Duodenal mucosa (tissue), 2 donors: ENCODE data around the gene TNS3.
"Not testable (repeated sequence)": the region's sequence is repeated elsewhere in the genome, so short reads cannot be mapped to it uniquely, and the experiment has no call there.

Experiments used
- H3K27ac ChIP-seq: one replicate; pipeline ENCODE4 v1.7.0; 2013; ENCODE audit warnings: low read depth, low read length
- H3K27me3 ChIP-seq, 2 donors: one replicate each; pipeline ENCODE4 v1.7.0; 2013; ENCODE audit warnings: low read length in 2 of 2, control low read depth in 1 of 2; ENCODE audit not compliant: insufficient read depth in 2 of 2, control insufficient read depth in 1 of 2
- H3K36me3 ChIP-seq, 2 donors: one replicate each; pipeline ENCODE4 v1.7.0; 2013; ENCODE audit warnings: low read length in 2 of 2, control low read depth in 1 of 2; ENCODE audit not compliant: insufficient read depth in 2 of 2, control insufficient read depth in 1 of 2
- H3K4me1 ChIP-seq, 2 donors: one replicate each; pipeline ENCODE4 v1.7.0; 2013; ENCODE audit warnings: low read length in 2 of 2, control low read depth in 1 of 2; ENCODE audit not compliant: insufficient read depth in 2 of 2, control insufficient read depth in 1 of 2
- H3K4me3 ChIP-seq, 2 donors: one replicate each; pipeline ENCODE4 v1.7.0; 2013; ENCODE audit warnings: low read length in 2 of 2, low read depth in 1 of 2
- H3K9ac ChIP-seq, 2 donors: one replicate each; pipeline ENCODE4 v1.7.0; 2013; ENCODE audit warnings: low read length in 2 of 2, low read depth in 1 of 2
- H3K9me3 ChIP-seq, 2 donors: one replicate each; pipeline ENCODE4 v1.7.0; 2013; ENCODE audit warnings: low read length in 2 of 2, control low read depth in 1 of 2; ENCODE audit not compliant: control insufficient read depth in 1 of 2

Gene TNS3

GRCh38 chr7:47441048-47441447 is 140.9 kb downstream of the TNS3 start:
- not testable (repeated sequence) for H3K9me3 ChIP-seq, H3K4me3 ChIP-seq, H3K9ac ChIP-seq, H3K27me3 ChIP-seq, H3K27ac ChIP-seq
- Histone ChIP-seq H3K36me3 (peaks cover 14 to 32% of the 10 kb centered on the region in 2 donors), H3K4me1 (peaks cover 28 to 41% of the 10 kb centered on the region in 2 donors)

DNA sequence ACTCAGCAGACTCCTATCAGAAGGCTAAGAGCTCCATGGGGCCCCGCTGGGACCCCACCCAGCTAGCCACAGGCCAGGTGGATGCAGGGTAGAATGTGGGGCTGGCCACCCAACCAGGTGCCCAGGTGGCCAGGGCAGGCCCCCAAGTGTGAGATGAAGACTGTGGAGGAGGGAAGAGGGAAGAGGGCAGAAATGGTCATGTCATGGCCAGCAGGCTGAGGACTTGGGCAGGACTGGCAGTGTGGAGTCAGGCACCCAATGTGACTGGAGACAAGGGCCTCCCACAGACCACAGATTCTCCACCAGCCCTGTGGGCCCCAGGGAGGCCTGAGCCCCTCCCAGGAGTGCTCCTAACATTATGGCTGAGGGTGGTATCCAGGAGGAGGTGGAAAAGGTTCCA is 141.6 kb downstream of the TNS3 start:
- Histone ChIP-seq H3K9me3 (no peaks in the 10 kb centered on the region), H3K4me3 (no peak overlapping the region), H3K36me3 (peaks cover 14 to 36% of the 10 kb centered on the region in 2 donors), H3K27me3 (no peaks in the 10 kb centered on the region), H3K4me1 (peaks cover 23 to 41% of the 10 kb centered on the region in 2 donors), H3K9ac (no peak overlapping the region), H3K27ac (no peak overlapping the region)

DNA sequence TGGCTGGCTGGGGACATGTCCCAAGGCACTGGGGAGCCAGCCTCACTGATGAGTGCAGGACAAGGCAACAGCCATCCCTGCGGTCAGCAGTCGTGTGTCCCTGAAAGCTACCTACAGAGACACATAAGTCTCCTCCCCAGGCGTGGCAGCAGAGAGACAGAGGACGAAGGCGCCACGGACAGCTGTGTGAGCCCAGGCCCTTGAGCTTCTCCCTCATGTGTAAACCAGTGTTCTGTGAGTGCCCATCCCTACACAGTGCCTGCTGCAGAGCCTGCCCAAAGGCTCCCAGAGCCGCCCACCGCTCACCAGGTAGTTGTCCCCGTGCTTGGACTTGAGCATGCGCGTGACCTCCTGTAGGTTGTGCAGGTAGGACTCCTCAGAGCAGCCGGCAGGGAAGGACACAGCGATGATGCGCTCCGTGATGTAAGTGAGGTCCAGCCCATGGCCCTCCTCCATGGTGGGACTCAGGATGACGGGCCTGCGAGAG is 142.7 kb downstream of the TNS3 start:
- Histone ChIP-seq H3K27me3 (no peaks in the 10 kb centered on the region), H3K27ac (no peak overlapping the region), H3K9me3 (no peaks in the 10 kb centered on the region), H3K4me1 (peaks cover 17 to 31% of the 10 kb centered on the region in 2 donors), H3K4me3 (no peak overlapping the region), H3K9ac (no peak overlapping the region), H3K36me3 (peaks cover 23 to 46% of the 10 kb centered on the region in 2 donors)

DNA sequence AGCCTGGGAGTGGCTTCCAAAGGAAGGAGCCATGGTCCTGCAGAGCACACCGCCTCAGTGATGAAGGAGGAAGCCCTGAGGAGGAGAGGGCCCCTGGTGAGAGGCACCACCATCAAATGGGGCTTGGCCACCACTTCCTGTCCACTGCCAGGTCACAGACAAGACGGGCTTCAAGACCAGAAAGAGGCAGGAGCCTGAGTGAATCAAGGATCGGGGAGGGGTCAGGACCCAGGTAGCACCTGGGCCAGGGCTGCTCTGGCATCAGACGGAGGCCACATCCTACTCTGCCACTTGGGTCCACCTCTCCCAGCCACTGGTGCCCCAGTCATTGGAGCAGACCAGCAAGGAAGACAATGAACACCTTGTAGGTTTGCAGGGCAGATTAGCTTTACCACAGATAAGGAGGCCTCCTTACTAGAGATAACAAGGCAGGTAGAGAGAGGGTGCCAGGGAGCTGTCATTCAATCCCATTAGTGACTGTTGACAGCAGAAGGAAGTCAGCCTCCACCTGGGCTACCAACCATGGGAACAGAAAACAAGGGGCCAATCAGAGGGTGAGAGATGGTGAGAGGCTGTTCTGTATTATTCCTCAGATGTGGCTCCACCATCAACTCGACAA is 143.4 kb downstream of the TNS3 start:
- Histone ChIP-seq H3K27ac (no peak overlapping the region), H3K9ac (no peak overlapping the region), H3K36me3 (peaks cover 23 to 53% of the 10 kb centered on the region in 2 donors), H3K9me3 (no peaks in the 10 kb centered on the region), H3K27me3 (no peaks in the 10 kb centered on the region), H3K4me1 (peaks cover 17 to 31% of the 10 kb centered on the region in 2 donors), H3K4me3 (no peak overlapping the region)

GRCh38 chr7:47435889-47436312 is 146.0 kb downstream of the TNS3 start:
- no peaks in the 10 kb centered on the region for H3K27me3 ChIP-seq
- peaks cover 13 to 17% of the 10 kb centered on the region in 2 donors for H3K4me1 ChIP-seq
- no peak overlapping the region for H3K27ac ChIP-seq
- H3K36me3 ChIP-seq = peaks cover 23 to 59% of the 10 kb centered on the region in 2 donors
- H3K9me3 ChIP-seq = no peaks in the 10 kb centered on the region
- no peak overlapping the region for H3K9ac ChIP-seq
- H3K4me3 ChIP-seq = no peak overlapping the region

DNA sequence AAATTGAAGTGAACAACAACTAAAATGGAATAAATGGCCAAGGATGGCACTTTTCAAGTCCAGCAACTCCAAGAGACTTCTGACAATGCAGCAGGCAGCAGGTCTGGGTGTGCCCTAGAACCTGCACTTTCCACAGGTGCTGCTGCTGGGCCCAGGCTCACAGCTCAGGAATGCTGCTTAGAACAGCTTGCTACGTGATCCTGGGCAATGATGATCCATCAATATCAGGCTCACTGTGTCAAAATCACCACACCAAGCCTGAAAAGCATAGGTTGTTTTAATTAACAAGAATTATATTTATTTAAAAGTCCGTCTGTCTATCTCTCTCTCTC is 148.4 kb downstream of the TNS3 start:
- peaks cover 2 to 8% of the 10 kb centered on the region in 2 donors for H3K4me1 ChIP-seq
- no peak overlapping the region for H3K9ac ChIP-seq
- H3K9me3 ChIP-seq = no peaks in the 10 kb centered on the region
- H3K27ac ChIP-seq = no peak overlapping the region
- no peaks in the 10 kb centered on the region for H3K27me3 ChIP-seq
- H3K36me3 ChIP-seq = peaks cover 15 to 47% of the 10 kb centered on the region in 2 donors
- H3K4me3 ChIP-seq = no peak overlapping the region

- Histone ChIP-seq H3K27ac (no peak overlapping the region), H3K4me3 (no peak overlapping the region)
These were observed 149.0 kb downstream of the TNS3 start for GRCh38 chr7:47432671-47433563.

DNA sequence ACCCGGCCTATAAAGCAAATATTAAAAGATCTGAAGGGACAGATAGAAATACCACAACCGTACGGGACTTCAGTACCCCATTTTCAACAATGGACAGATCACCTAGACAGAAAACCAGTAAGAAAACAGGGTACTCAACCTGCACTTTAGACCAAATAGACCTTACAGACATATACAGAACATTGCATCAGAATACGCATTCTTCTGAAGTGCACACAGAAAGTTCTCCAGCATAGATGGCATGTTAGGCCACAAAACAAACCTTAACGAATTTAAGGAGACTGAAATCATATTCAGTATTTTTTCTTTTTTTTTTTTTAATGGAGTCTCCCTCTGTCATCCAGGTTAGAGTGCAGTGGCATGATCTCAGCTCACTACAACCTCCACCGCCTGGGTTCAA is 151.5 kb downstream of the TNS3 start:
- H3K4me3 ChIP-seq = no peak overlapping the region
- peaks cover 0 to under 1% of the 10 kb centered on the region in 2 donors for H3K4me1 ChIP-seq
- peaks cover 14 to 55% of the 10 kb centered on the region in 2 donors for H3K36me3 ChIP-seq
- no peak overlapping the region for H3K27ac ChIP-seq
- no peak overlapping the region for H3K9ac ChIP-seq
- no peaks in the 10 kb centered on the region for H3K9me3 ChIP-seq
- no peaks in the 10 kb centered on the region for H3K27me3 ChIP-seq

More at GRCh38 chr7:47432671-47433563, 149.0 kb downstream of the TNS3 start:
- H3K9ac ChIP-seq = no peak overlapping the region
- H3K36me3 ChIP-seq = peaks cover 11 to 47% of the 10 kb centered on the region in 2 donors
- peaks cover 0 to 3% of the 10 kb centered on the region in 2 donors for H3K4me1 ChIP-seq
- H3K27me3 ChIP-seq = no peaks in the 10 kb centered on the region
- H3K9me3 ChIP-seq = no peaks in the 10 kb centered on the region

DNA sequence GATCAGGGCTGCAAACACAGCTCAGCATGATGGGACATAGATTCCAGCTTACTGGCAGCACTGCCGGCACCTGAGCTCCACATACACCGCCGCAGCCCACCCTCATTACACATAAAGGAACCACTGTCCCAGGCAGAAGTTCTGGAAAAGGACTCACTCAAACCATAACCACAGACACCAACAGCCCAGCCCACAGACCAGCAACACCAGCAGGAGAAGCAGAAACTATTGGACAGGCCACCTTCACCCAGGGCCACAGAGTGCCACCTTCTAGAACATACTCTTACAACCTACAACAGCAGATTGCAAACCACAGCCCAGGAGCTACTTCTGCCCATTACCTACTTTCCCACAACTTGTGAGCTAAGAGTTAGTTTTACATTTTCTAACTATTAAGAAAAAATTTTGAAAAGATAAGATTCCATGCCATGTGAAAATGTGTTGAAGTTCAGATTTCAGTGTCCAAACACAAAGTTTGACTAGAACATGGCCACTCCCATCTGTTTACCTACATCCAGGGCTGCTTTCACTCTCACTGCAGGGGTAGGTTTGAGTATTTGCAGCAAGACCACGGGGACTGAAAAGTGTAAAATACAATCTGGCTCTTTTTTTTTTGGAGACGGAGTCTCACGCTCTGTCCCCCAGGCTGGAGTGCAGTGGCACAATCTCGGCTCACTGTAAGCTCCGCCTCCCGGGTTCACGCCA is 153.0 kb downstream of the TNS3 start:
- Histone ChIP-seq H3K27me3 (no peaks in the 10 kb centered on the region), H3K4me3 (no peak overlapping the region), H3K4me1 (no peaks in the 10 kb centered on the region), H3K36me3 (peaks cover 13 to 54% of the 10 kb centered on the region in 2 donors), H3K9ac (no peak overlapping the region), H3K27ac (no peak overlapping the region), H3K9me3 (no peaks in the 10 kb centered on the region)
